GM12872 (cell line): Measurements from ENCODE around the gene SLC17A9.
A peak's percentile ranks its signal among the peaks of the same experiment; 100 is the strongest.

ENCODE experiments used
- CTCF ChIP-seq: IDR thresholded peaks from 3 replicates; pipeline ENCODE4 v1.5.1; 2011; ENCODE audit warnings: low read depth, mild to moderate bottlenecking, low read length, moderate library complexity; ENCODE audit not compliant: insufficient read depth

SLC17A9 gene

DNA sequence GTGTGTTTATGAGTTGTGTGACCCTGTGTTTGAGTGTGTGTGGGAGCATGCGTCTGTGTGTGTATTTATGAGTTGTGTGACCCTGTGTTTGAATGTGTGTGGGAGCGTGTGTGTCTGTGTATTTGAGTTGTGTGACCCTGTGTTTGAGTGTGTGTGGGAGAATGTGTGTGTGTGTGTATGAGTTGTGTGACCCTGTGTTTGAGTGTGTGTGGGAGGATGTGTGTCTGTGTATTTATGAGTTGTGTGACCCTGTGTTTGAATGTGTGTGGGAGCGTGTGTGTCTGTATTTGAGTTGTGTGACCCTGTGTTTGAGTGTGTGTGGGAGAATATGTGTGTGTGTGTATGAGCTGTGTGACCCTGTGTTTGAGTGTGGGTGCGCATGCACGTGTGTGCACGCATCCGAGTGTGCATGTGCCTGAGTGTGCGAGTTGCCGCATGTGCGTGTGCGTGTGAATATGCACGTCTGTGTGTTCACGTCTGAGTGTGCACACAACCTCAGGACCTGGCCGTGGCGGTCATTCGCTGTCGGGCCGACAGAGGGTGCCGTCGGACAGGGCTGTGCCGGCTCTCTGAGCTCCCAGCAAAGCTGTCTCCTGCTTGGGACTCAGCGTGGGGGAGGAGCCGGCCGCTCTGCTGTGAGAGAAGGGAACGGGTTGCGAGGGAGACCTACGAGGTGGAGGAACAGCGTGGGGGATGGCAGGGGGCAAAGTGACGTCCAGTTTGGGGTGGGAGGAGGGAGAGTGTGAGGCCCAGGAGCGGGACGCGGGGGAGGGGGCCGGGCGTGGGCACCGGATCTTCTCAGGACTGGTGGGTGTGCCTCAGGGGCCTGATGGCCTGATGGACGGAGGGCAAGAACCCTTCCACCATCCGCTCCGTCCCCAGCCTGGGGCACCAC is 19.7 kb downstream of the SLC17A9 start:
- TF ChIP-seq CTCF = peak; percentile 95

DNA sequence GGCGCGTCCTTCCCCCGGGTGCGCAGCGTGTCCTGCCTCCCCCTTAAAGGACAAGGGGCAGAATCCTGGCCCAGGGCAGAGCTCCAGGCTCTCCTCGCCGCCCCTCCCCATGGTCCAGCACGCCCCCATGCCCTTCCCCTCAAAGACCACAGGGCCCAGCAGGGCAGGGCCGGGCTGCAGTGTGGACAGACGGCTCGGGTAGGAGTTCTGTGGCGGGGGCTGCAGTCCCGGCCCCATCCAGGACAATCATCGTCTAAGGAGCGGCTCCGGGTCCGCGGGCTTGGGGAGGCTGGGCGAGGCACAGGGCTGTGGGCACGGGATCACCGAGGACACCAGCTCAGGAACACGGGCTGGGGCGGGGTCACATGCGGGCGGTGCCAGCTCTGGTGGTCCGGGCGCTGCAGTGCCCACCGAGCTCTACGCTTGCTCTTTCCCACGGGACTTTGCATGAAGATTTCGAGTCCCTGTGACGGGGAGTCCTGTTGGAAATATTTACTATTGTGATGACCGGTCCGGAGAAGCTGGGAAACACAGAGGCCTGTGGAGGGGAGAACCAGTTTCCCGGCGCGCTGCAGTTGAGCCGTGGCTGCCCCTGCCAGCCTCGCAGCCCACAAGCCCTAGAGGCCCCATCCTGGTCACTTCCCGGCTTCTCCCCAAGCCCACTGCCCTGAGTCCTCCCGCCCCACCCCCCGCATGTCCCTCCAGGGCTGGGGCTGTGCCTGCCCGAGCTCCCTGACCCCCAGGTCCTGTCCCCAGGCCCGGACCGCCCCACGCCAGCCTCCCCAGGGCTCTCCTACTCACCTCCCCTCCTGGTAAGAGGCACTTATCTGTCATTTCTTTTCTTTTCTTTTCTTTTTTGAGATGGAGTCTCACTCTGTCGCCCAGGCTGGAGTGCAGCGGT is 20.6 kb downstream of the SLC17A9 start:
- TF ChIP-seq CTCF = no peak

GRCh38 chr20:62975251-62975760 is 22.8 kb downstream of the SLC17A9 start:
- no peak for TF ChIP-seq CTCF

DNA sequence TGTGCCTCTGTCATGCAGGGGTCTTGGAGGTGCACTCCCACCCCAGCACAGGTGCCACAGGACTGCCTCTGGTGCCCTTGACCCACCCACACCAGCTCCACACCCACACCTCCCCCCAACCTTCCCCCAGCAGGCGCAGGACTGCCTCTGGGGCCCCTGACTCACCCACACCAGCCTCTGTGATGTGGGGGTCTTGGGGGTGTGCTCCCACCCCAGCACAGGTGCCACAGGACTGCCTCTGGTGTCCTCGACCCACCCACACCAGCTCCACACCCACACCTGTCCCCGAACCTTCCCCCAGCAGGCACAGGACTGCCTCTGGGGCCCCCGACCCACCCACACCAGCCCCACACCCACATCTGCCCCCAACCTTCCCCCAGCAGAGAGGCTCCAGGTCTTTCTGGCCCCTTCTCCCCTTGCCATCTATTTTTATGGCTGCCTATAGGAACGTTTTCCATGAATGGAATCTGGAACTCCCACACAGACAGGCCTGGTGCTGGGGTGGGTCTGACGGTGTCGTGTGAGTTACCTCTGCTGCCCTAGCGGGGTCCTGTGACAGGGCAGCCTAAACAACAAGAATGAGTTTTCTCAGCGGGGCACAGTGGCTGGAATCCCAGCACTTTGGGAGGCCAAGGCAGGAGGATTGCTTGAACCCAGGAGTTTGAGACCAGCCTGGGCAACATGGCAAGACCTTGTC is 23.5 kb downstream of the SLC17A9 start:
- no peak for TF ChIP-seq CTCF

GRCh38 chr20:62976886-62977285 is 24.4 kb downstream of the SLC17A9 start:
- TF ChIP-seq CTCF = no peak

- no peak for TF ChIP-seq CTCF
These were observed 25.4 kb downstream of the SLC17A9 start for GRCh38 chr20:62977613-62978560.
